H9 (cell line): Measurements from ENCODE around the gene HLA-DQA1. TPM values are rescaled to one million over a fixed set of nuclear protein-coding genes. Genes with fewer than 3 reads are reported as not detected.

Experiments
- DNase-seq: peaks from one replicate; pipeline ENCODE4 v3.0.0-alpha.2; 2017
- H2AFZ ChIP-seq: one replicate; pipeline ENCODE4 v1.6.1; 2013; ENCODE audit warnings: mild to moderate bottlenecking, low read length, control low read depth, moderate library complexity
- H2AK5ac ChIP-seq: 2 replicates; pipeline ENCODE4 v1.6.1; 2013; ENCODE audit warnings: low read length, control low read depth, mixed read lengths; ENCODE audit not compliant: insufficient read length
- H2BK120ac ChIP-seq: one replicate; pipeline ENCODE4 v1.6.1; 2013; ENCODE audit warnings: low read depth, mild to moderate bottlenecking, low read length, control low read depth, inconsistent platforms; ENCODE audit not compliant: poor library complexity, severe bottlenecking
- H2BK12ac ChIP-seq: 2 replicates; pipeline ENCODE4 v1.6.1; 2013; ENCODE audit warnings: low read length, control low read depth, mixed read lengths, low read depth; ENCODE audit not compliant: insufficient read length
- H2BK15ac ChIP-seq: 2 replicates; pipeline ENCODE4 v1.6.1; 2013; ENCODE audit warnings: low read depth, low read length, control low read depth
- H2BK20ac ChIP-seq: one replicate; pipeline ENCODE4 v1.6.1; 2013; ENCODE audit warnings: low read depth, mild to moderate bottlenecking, low read length, control low read depth, inconsistent platforms; ENCODE audit not compliant: poor library complexity, severe bottlenecking
- H2BK5ac ChIP-seq: 2 replicates; pipeline ENCODE4 v1.6.1; 2013; ENCODE audit warnings: low read length, control low read depth, mixed read lengths; ENCODE audit not compliant: insufficient read length
- H3K14ac ChIP-seq: 2 replicates; pipeline ENCODE4 v1.6.1; 2013; ENCODE audit warnings: low read length, control low read depth; ENCODE audit not compliant: insufficient read depth
- H3K18ac ChIP-seq: 2 replicates; pipeline ENCODE4 v1.6.1; 2013; ENCODE audit warnings: low read depth, mild to moderate bottlenecking, mixed read lengths, low read length, control low read depth; ENCODE audit not compliant: insufficient read length
- H3K23ac ChIP-seq: 2 replicates; pipeline ENCODE4 v1.6.1; 2013; ENCODE audit warnings: low read length, control low read depth, mixed read lengths, low read depth; ENCODE audit not compliant: insufficient read length
- H3K23me2 ChIP-seq: 2 replicates; pipeline ENCODE4 v1.6.1; 2013; ENCODE audit warnings: low read depth, mild to moderate bottlenecking, mixed read lengths, low read length, control low read depth; ENCODE audit not compliant: insufficient read length, poor library complexity, severe bottlenecking
- H3K27ac ChIP-seq: 2 replicates; pipeline ENCODE4 v1.5.1; 2013; ENCODE audit warnings: low read length, control low read depth, mixed read lengths, low read depth; ENCODE audit not compliant: insufficient read length
- H3K27me3 ChIP-seq: 2 replicates; pipeline ENCODE4 v1.6.1; 2013; ENCODE audit warnings: low read length, control low read depth, inconsistent platforms; ENCODE audit not compliant: insufficient read depth
- H3K4ac ChIP-seq: 2 replicates; pipeline ENCODE4 v1.6.1; 2013; ENCODE audit warnings: low read depth, mild to moderate bottlenecking, control low read depth, inconsistent platforms, low read length, moderate library complexity
- H3K4me1 ChIP-seq: 2 replicates; pipeline ENCODE4 v1.6.1; 2013; ENCODE audit warnings: low read length, control low read depth, inconsistent platforms; ENCODE audit not compliant: insufficient read depth
- H3K4me2 ChIP-seq: 2 replicates; pipeline ENCODE4 v1.6.1; 2013; ENCODE audit warnings: low read length, control low read depth, mixed read lengths; ENCODE audit not compliant: insufficient read length, insufficient read depth
- H3K56ac ChIP-seq: 2 replicates; pipeline ENCODE4 v1.6.1; 2013; ENCODE audit warnings: low read depth, mild to moderate bottlenecking, mixed read lengths, low read length, control low read depth; ENCODE audit not compliant: insufficient read length
- H3K79me1 ChIP-seq: 2 replicates; pipeline ENCODE4 v1.6.1; 2013; ENCODE audit warnings: low read depth, mild to moderate bottlenecking, moderate library complexity, low read length, control low read depth, inconsistent platforms; ENCODE audit not compliant: insufficient read depth, poor library complexity, severe bottlenecking
- H3K79me2 ChIP-seq: 2 replicates; pipeline ENCODE4 v1.6.1; 2013; ENCODE audit warnings: low read length, control low read depth, inconsistent platforms; ENCODE audit not compliant: insufficient read depth
- H3K9ac ChIP-seq: 2 replicates; pipeline ENCODE4 v1.6.1; 2013; ENCODE audit warnings: low read length, control low read depth, mixed read lengths; ENCODE audit not compliant: insufficient read length; ENCODE audit errors: extremely low read depth
- H3K9me3 ChIP-seq: one replicate; pipeline ENCODE4 v1.6.1; 2013; ENCODE audit warnings: low read depth, low read length, inconsistent platforms; ENCODE audit not compliant: control insufficient read depth
- H3T11ph ChIP-seq: one replicate; pipeline ENCODE4 v1.6.1; 2013; ENCODE audit warnings: mild to moderate bottlenecking, low read length, control low read depth, inconsistent platforms
- H4K20me1 ChIP-seq: one replicate; pipeline ENCODE4 v1.6.1; 2013; ENCODE audit not compliant: control insufficient read depth, insufficient read length, insufficient read depth
- H4K5ac ChIP-seq: 2 replicates; pipeline ENCODE4 v1.6.1; 2013; ENCODE audit warnings: low read depth, mild to moderate bottlenecking, mixed read lengths, low read length, control low read depth; ENCODE audit not compliant: insufficient read length
- H4K8ac ChIP-seq: replicated peaks from 2 replicates; pipeline ENCODE4 v1.6.1; 2013; ENCODE audit warnings: low read length, control low read depth, mixed read lengths, low read depth; ENCODE audit not compliant: insufficient read length
- H4K91ac ChIP-seq: 2 replicates; pipeline ENCODE4 v1.6.1; 2013; ENCODE audit warnings: low read depth, mild to moderate bottlenecking, moderate library complexity, mixed read lengths, low read length, control low read depth; ENCODE audit not compliant: insufficient read length
- H3K27ac Mint-ChIP-seq, 3 experiments: 2 replicates in 2 of 3; 3 replicates in 1 of 3; pipeline ENCODE4 v1.8.0; 2020 to 2021; ENCODE audit warnings: mixed read lengths in 3 of 3, mild to moderate bottlenecking in 1 of 3, moderate library complexity in 1 of 3
- H3K27me3 Mint-ChIP-seq: 2 replicates; pipeline ENCODE4 v1.8.0; 2021; ENCODE audit warnings: low read depth, mild to moderate bottlenecking, moderate library complexity, mixed read lengths
- H3K36me3 Mint-ChIP-seq, 3 experiments: 2 replicates in 2 of 3; 3 replicates in 1 of 3; pipeline ENCODE4 v1.8.0; 2020 to 2021; ENCODE audit warnings: low read depth in 3 of 3, mixed read lengths in 3 of 3; ENCODE audit not compliant: insufficient read depth in 1 of 3
- H3K4me1 Mint-ChIP-seq, 2 experiments: 2 replicates each; pipeline ENCODE4 v1.8.0; 2020; ENCODE audit warnings: mixed read lengths in 2 of 2
- H3K4me3 Mint-ChIP-seq, 2 experiments: 2 replicates in 1 of 2; 3 replicates in 1 of 2; pipeline ENCODE4 v1.8.0; 2020 to 2021; ENCODE audit warnings: mild to moderate bottlenecking in 2 of 2, mixed read lengths in 2 of 2, moderate library complexity in 1 of 2
- H3K9me3 Mint-ChIP-seq, 2 experiments: 2 replicates in 1 of 2; 3 replicates in 1 of 2; pipeline ENCODE4 v1.8.0; 2020; ENCODE audit warnings: mild to moderate bottlenecking in 2 of 2, mixed read lengths in 2 of 2, moderate library complexity in 1 of 2
- CTCF ChIP-seq: fragments of 200-600 bp; sonication (generic); conservative IDR thresholded peaks from 3 replicates; pipeline ENCODE4 v1.8.0; 2021; ENCODE audit warnings: antibody characterized with exemption, mild to moderate bottlenecking
- WGBS: extraction: QIAGEN DNeasy Blood & Tissue Kit; methylation state at CpG from one replicate; pipeline ENCODE4 v1.1.7; 2013; ENCODE audit warnings: missing lambda C conversion rate, low lambda C conversion rate, mixed read lengths; ENCODE audit not compliant: insufficient read length; ENCODE audit errors: extremely low coverage; 5-methylcytosine and 5-hydroxymethylcytosine counted together
- total RNA-seq: library from RNA; stranded (reverse); gene quantifications from 2 replicates; pipeline ENCODE4 v1.2.1, GENCODE V29; 2021

HLA-DQA1 gene
- total RNA-seq, 1 experiment from 2014 or later: 1.7 TPM

- Histone ChIP-seq H3K56ac (no peak overlapping the region), H2BK120ac (no peak overlapping the region), H2AK5ac (no peak overlapping the region), H3K4me2 (no peak overlapping the region), H3K27ac (no peak overlapping the region), H4K20me1 (no peaks in the 10 kb centered on the region), H3K18ac (no peak overlapping the region), H3K79me2 (no peaks in the 10 kb centered on the region), H3T11ph (no peak overlapping the region), H3K23ac (no peak overlapping the region), H3K9me3 (no peaks in the 10 kb centered on the region), H2BK12ac (no peak overlapping the region), H2BK5ac (no peak overlapping the region), H3K9ac (no peak overlapping the region), H3K4me1 (no peaks in the 10 kb centered on the region; the same call in 1 of the 2 replicates), H3K14ac (no peak overlapping the region), H2AFZ (no peak overlapping the region), H4K8ac (no peak overlapping the region), H3K79me1 (no peaks in the 10 kb centered on the region), H2BK15ac (no peak overlapping the region), H3K27me3 (no peaks in the 10 kb centered on the region), H2BK20ac (no peak overlapping the region), H4K5ac (no peak overlapping the region), H4K91ac (no peak overlapping the region), H3K23me2 (no peaks in the 10 kb centered on the region), H3K4ac (no peak overlapping the region)
- H3K36me3 Mint-ChIP-seq: no peaks in the 10 kb centered on the region
- H3K4me1 Mint-ChIP-seq: peaks cover 25% of the 10 kb centered on the region in 2 experiments
- H3K4me3 Mint-ChIP-seq: no peak overlapping the region
- no peaks in the 10 kb centered on the region for H3K9me3 Mint-ChIP-seq
- H3K27ac Mint-ChIP-seq: no peak overlapping the region
- TF ChIP-seq CTCF: no peak
- no CpG with 5 or more reads among the region's 3 CpGs for WGBS
- DNase-seq: no peak
- H3K27me3 Mint-ChIP-seq: no peaks in the 10 kb centered on the region
Observed at GRCh38 chr6:32637883-32638282, 677 bp downstream of the HLA-DQA1 start.
